H1 (cell line): ENCODE measurements around the gene PPP1R3E. TPM values are rescaled to one million over a fixed set of nuclear protein-coding genes. Genes with fewer than 3 reads are reported as not detected.
"Not testable (repeated sequence)": the region's sequence is repeated elsewhere in the genome, so short reads cannot be mapped to it uniquely, and the experiment has no call there.

ENCODE experiments used
- CTCF ChIA-PET: fragments of 300-600 bp; sonication (Branson Sonifier 250); formaldehyde crosslinking; loops from one replicate; lab custom pipeline; 2021; ENCODE audit not compliant: partially characterized antibody; lab: Charles Lee
- POLR2A ChIA-PET: fragments of 300-600 bp; sonication (Branson Sonifier 250); formaldehyde crosslinking; loops from one replicate; lab custom pipeline; 2021; ENCODE audit warnings: inconsistent platforms; ENCODE audit not compliant: partially characterized antibody; lab: Charles Lee
- DNase-seq, 2 experiments: peaks; one replicate each; pipeline versions ENCODE4 v3.0.0 to v3.0.0-alpha.2; 2010 to 2022; ENCODE audit warnings: low spot score in 2 of 2, low read depth in 1 of 2, mixed read lengths in 1 of 2
- FAIRE-seq: peaks from 2 replicates; lab custom pipeline; 2011; peaks lifted over from hg19 to GRCh38; lab: Jason Lieb, UNC
- H2AFZ ChIP-seq: 2 replicates; pipeline ENCODE4 v1.8.1; 2012; ENCODE audit warnings: low read length, inconsistent platforms
- H2AK5ac ChIP-seq: 2 replicates; pipeline ENCODE4 v1.6.1; 2013; ENCODE audit warnings: low read depth, low read length
- H2BK120ac ChIP-seq: replicated peaks from 2 replicates; pipeline ENCODE3; 2013; ENCODE audit warnings: low read depth, low read length, inconsistent platforms
- H2BK12ac ChIP-seq: 2 replicates; pipeline ENCODE4 v1.6.1; 2013; ENCODE audit warnings: low read depth, low read length
- H2BK15ac ChIP-seq: 2 replicates; pipeline ENCODE4 v1.6.1; 2013; ENCODE audit warnings: low read length
- H2BK20ac ChIP-seq: 2 replicates; pipeline ENCODE4 v1.6.1; 2013; ENCODE audit warnings: low read length
- H2BK5ac ChIP-seq: 2 replicates; pipeline ENCODE4 v1.6.1; 2013; ENCODE audit warnings: low read depth, low read length
- H3K14ac ChIP-seq: 2 replicates; pipeline ENCODE4 v1.6.1; 2013; ENCODE audit warnings: inconsistent platforms; ENCODE audit not compliant: insufficient read length
- H3K18ac ChIP-seq: 2 replicates; pipeline ENCODE4 v1.6.1; 2013; ENCODE audit warnings: low read length; ENCODE audit errors: extremely low read depth
- H3K23ac ChIP-seq: 2 replicates; pipeline ENCODE4 v1.6.1; 2013; ENCODE audit warnings: inconsistent platforms; ENCODE audit not compliant: insufficient read length
- H3K23me2 ChIP-seq: 2 replicates; pipeline ENCODE4 v1.6.1; 2013; ENCODE audit warnings: low read depth, low read length
- H3K27ac ChIP-seq: 2 replicates; pipeline ENCODE4 v1.6.1; 2011; ENCODE audit warnings: low read depth, low read length, inconsistent platforms
- H3K27me3 ChIP-seq, 4 experiments: replicated peaks in 1 of 4; 1 replicate in 1 of 4; 2 replicates in 3 of 4; pipeline versions ENCODE4 v1.6.1 to v1.8.1; 2011 to 2013; ENCODE audit warnings: low read length in 3 of 4, mild to moderate bottlenecking in 3 of 4, inconsistent platforms in 2 of 4, mixed read lengths in 2 of 4, moderate library complexity in 1 of 4; ENCODE audit not compliant: control insufficient read depth in 3 of 4, insufficient read depth in 3 of 4; ENCODE audit errors: extremely low read depth in 1 of 4
- H3K36me3 ChIP-seq, 4 experiments: 2 replicates each; pipeline versions ENCODE4 v1.6.1 to v1.8.1; 2011 to 2013; ENCODE audit warnings: mild to moderate bottlenecking in 4 of 4, low read length in 3 of 4, moderate library complexity in 2 of 4, control low read depth in 1 of 4, inconsistent platforms in 1 of 4; ENCODE audit not compliant: insufficient read depth in 4 of 4, control insufficient read depth in 2 of 4
- H3K4ac ChIP-seq: replicated peaks from 2 replicates; pipeline ENCODE3; 2013; ENCODE audit warnings: low read length, low read depth, mixed read lengths, inconsistent platforms; ENCODE audit not compliant: insufficient read length
- H3K4me1 ChIP-seq, 4 experiments: replicated peaks in 1 of 4; 1 replicate in 1 of 4; 2 replicates in 3 of 4; pipeline versions ENCODE4 v1.6.1 to v1.8.1; 2011 to 2013; ENCODE audit warnings: low read length in 3 of 4, inconsistent platforms in 2 of 4, mixed read lengths in 1 of 4; ENCODE audit not compliant: insufficient read depth in 4 of 4, control insufficient read depth in 3 of 4
- H3K4me2 ChIP-seq, 2 experiments: 2 replicates each; pipeline versions ENCODE4 v1.6.1 to v1.8.1; 2011 to 2013; ENCODE audit warnings: low read depth in 2 of 2, low read length in 2 of 2, control low read depth in 1 of 2, inconsistent platforms in 1 of 2, mild to moderate bottlenecking in 1 of 2; ENCODE audit not compliant: insufficient read depth in 1 of 2
- H3K4me3 ChIP-seq, 4 experiments: fragments of 200-600, 300-600 bp in 1 of 4; sonication (generic), shearing (Covaris generic), sonication (Bioruptor Twin) in 1 of 4; 2 replicates each; pipeline versions ENCODE4 v1.5.1 to v1.8.1; 2011 to 2016; ENCODE audit warnings: low read length in 4 of 4, low read depth in 3 of 4, control low read depth in 2 of 4, inconsistent platforms in 2 of 4, mild to moderate bottlenecking in 2 of 4, mixed read lengths in 1 of 4, moderate library complexity in 1 of 4; ENCODE audit not compliant: insufficient read depth in 2 of 4; ENCODE audit errors: extremely low read depth in 1 of 4
- H3K56ac ChIP-seq: replicated peaks from 2 replicates; pipeline ENCODE3; 2013; ENCODE audit warnings: low read depth, mild to moderate bottlenecking, mixed read lengths, low read length, inconsistent platforms; ENCODE audit not compliant: insufficient read length
- H3K79me1 ChIP-seq: 2 replicates; pipeline ENCODE4 v1.6.1; 2013; ENCODE audit warnings: low read depth, low read length, control low read depth
- H3K79me2 ChIP-seq, 2 experiments: 2 replicates each; pipeline versions ENCODE4 v1.6.1 to v1.8.1; 2012 to 2013; ENCODE audit warnings: low read length in 2 of 2, mild to moderate bottlenecking in 2 of 2, inconsistent platforms in 1 of 2; ENCODE audit not compliant: insufficient read depth in 2 of 2, control insufficient read depth in 1 of 2
- H3K9ac ChIP-seq, 4 experiments: replicated peaks in 1 of 4; 1 replicate in 1 of 4; 2 replicates in 3 of 4; pipeline versions ENCODE4 v1.6.1 to v1.8.1; 2011 to 2013; ENCODE audit warnings: low read depth in 3 of 4, low read length in 3 of 4, control low read depth in 2 of 4, mild to moderate bottlenecking in 2 of 4, moderate library complexity in 2 of 4, inconsistent platforms in 1 of 4; ENCODE audit errors: extremely low read depth in 1 of 4
- H3K9me3 ChIP-seq, 2 experiments: 2 replicates each; pipeline versions ENCODE4 v1.6.1 to v1.8.1; 2012 to 2013; ENCODE audit warnings: mild to moderate bottlenecking in 2 of 2, moderate library complexity in 2 of 2, control low read depth in 1 of 2, inconsistent platforms in 1 of 2, low read depth in 1 of 2, low read length in 1 of 2, mixed read lengths in 1 of 2; ENCODE audit not compliant: insufficient read depth in 2 of 2
- H4K20me1 ChIP-seq, 2 experiments: replicated peaks in 1 of 2; 2 replicates each; pipeline versions ENCODE3 to v1.8.1; 2011 to 2013; ENCODE audit warnings: inconsistent platforms in 2 of 2, low read length in 2 of 2, mild to moderate bottlenecking in 1 of 2; ENCODE audit not compliant: insufficient read depth in 2 of 2, control insufficient read depth in 1 of 2
- H4K5ac ChIP-seq: 2 replicates; pipeline ENCODE4 v1.6.1; 2013; ENCODE audit warnings: low read length, low read depth, mixed read lengths, inconsistent platforms; ENCODE audit not compliant: insufficient read length
- H4K8ac ChIP-seq: 2 replicates; pipeline ENCODE4 v1.8.0; 2013; ENCODE audit warnings: mild to moderate bottlenecking, moderate library complexity, low read length, inconsistent platforms; ENCODE audit not compliant: insufficient read depth; ENCODE audit errors: extremely low read depth
- H4K91ac ChIP-seq: replicated peaks from 2 replicates; pipeline ENCODE3; 2013; ENCODE audit warnings: low read length, mixed read lengths, inconsistent platforms; ENCODE audit not compliant: insufficient read length
- FOSL1 ChIP-seq: IDR thresholded peaks from 2 replicates; pipeline ENCODE4 v1.6.1; 2011; ENCODE audit warnings: mild to moderate bottlenecking, low read depth, low read length, moderate library complexity; ENCODE audit not compliant: insufficient read depth
- JUND ChIP-seq: IDR thresholded peaks from 2 replicates; pipeline ENCODE4 v1.6.1; 2011; ENCODE audit warnings: mild to moderate bottlenecking, improper control_type of control experiment, low read length
- RAD21 ChIP-seq, 2 experiments: IDR thresholded peaks in 1 of 2; conservative IDR thresholded peaks in 1 of 2; 2 replicates each; pipeline ENCODE4 v1.6.1; 2011; ENCODE audit warnings: low read depth in 2 of 2, low read length in 2 of 2, improper control_type of control experiment in 1 of 2, inconsistent platforms in 1 of 2, mild to moderate bottlenecking in 1 of 2, moderate library complexity in 1 of 2
- SAP30 ChIP-seq: fragments of 300-600 bp; sonication (generic); IDR thresholded peaks from 2 replicates; pipeline ENCODE4 v1.7.1; 2012; ENCODE audit warnings: low read length, moderate library complexity, mild to moderate bottlenecking, inconsistent platforms; ENCODE audit not compliant: insufficient read depth, insufficient replicate concordance
- SP2 ChIP-seq: IDR thresholded peaks from 2 replicates; pipeline ENCODE4 v1.6.1; 2012; ENCODE audit warnings: mild to moderate bottlenecking, low read length, inconsistent platforms
- ZNF274 ChIP-seq: IDR thresholded peaks from 2 replicates; pipeline ENCODE4 v1.7.0; 2012; ENCODE audit warnings: low read length, borderline replicate concordance; ENCODE audit errors: extremely low read depth
- WGBS, 2 experiments: shearing (Covaris generic) in 1 of 2; methylation state at CpG; one replicate each; pipeline versions ENCODE4 v1.1.6 to v1.1.7; 2013 to 2015; ENCODE audit warnings: low lambda C conversion rate in 2 of 2, mixed read lengths in 2 of 2, inconsistent platforms in 1 of 2, low coverage in 1 of 2, missing lambda C conversion rate in 1 of 2; ENCODE audit not compliant: insufficient replicate concordance in 2 of 2, insufficient coverage in 1 of 2, insufficient read length in 1 of 2; ENCODE audit errors: extremely low coverage in 1 of 2, missing lambda C conversion rate in 1 of 2; 5-methylcytosine and 5-hydroxymethylcytosine counted together
- polyA plus RNA-seq, 7 experiments: library from polyadenylated mRNA; depleted of rRNA in 3 of 7; stranded (reverse) in 5 of 7; unstranded in 2 of 7; fragments of >200 nt in 5 of 7; fragments of 200-250 nt in 2 of 7; gene quantifications; 1 replicate in 5 of 7; 2 replicates in 1 of 7; 4 replicates in 1 of 7; pipeline versions ENCODE4 v1.2.1 to v1.2.3, GENCODE V29; 2011 to 2013; ENCODE audit warnings: missing spikeins in 2 of 7, mixed read lengths in 2 of 7
- total RNA-seq: library from RNA; stranded (reverse); fragmentation: NEBNext Ultra II Directional; extraction: Animal tissue kit (Norgen Biotek cat#: 25700); gene quantifications from 2 replicates; pipeline ENCODE4 v1.2.1, GENCODE V29; 2021

PPP1R3E gene
- total and polyA plus RNA-seq, 2 of the 8 experiments (the other 6 are each of a cell fraction or from before 2014, with no cell fraction given), result 4.4 to 4.7 TPM

- TF ChIP-seq FOSL1 (no peak), SP2 (no peak), RAD21 (IDR thresholded peaks at IDR 0.05 in 1 of 2, conservative IDR thresholded peaks at IDR 0.05 in 1 of 2; ENCODE audit: low read depth in 2 of 2, low read length in 2 of 2) (no peak), JUND (no peak), SAP30 (no peak), ZNF274 (no peak)
- TF ChIP-seq, all 59 proteins: peak for 0
Observed at GRCh38 chr14:23281247-23281646, 21.4 kb downstream of the PPP1R3E start (continued).

GRCh38 chr14:23277928-23278327 is 24.7 kb downstream of the PPP1R3E start:
- not testable (repeated sequence) for H3K23me2 ChIP-seq, H2BK15ac ChIP-seq, H3K79me1 ChIP-seq, DNase-seq, H3K36me3 ChIP-seq, H3K4me1 ChIP-seq, H3K14ac ChIP-seq, H4K91ac ChIP-seq, FAIRE-seq, H3K79me2 ChIP-seq, H4K5ac ChIP-seq, H4K20me1 ChIP-seq, H2AFZ ChIP-seq, H2BK12ac ChIP-seq, H3K27ac ChIP-seq, H3K4ac ChIP-seq, H3K4me3 ChIP-seq, H3K23ac ChIP-seq, H2BK5ac ChIP-seq, H2BK20ac ChIP-seq, H3K9me3 ChIP-seq, H2BK120ac ChIP-seq, H4K8ac ChIP-seq, H3K9ac ChIP-seq, H3K4me2 ChIP-seq, H3K56ac ChIP-seq, H3K18ac ChIP-seq, H2AK5ac ChIP-seq
- peaks cover 0 to 10% (median 4%) of the 10 kb centered on the region in 4 experiments; a peak in 4 of 7 replicates for H3K27me3 ChIP-seq
- CTCF ChIA-PET, result interaction anchor here (0.7 to 4.9 kb wide), 7 partner anchors 10 to 157 kb away, joined by 3 to 42 read pairs (median 4); no protein-coding TSS in a partner anchor
- 95% methylated on average over 6 of the region's 6 CpGs; no CpG with 5 or more reads in 1 of the 2 experiments for WGBS, 2 experiments
- POLR2A ChIA-PET, result interaction anchor here (0.7 to 2.2 kb wide), 4 partner anchors 9 to 37 kb away, joined by 3 to 11 read pairs (median 4); partner anchors contain the start of gene PPP1R3E
